Activated CD8-positive, alpha-beta T cell treated with anti-CD3 and anti-CD28 coated beads for 36 hours (primary cell): Measurements from ENCODE around the gene MYO5B. TPM values are rescaled to one million over a fixed set of nuclear protein-coding genes. Genes with fewer than 3 reads are reported as not detected.

Experiments
- ATAC-seq: fragments of 200-7000 bp; cut with Tn5 transposase; one replicate; pipeline ENCODE4 v1.10.0; 2021; ENCODE audit warnings: mild to moderate bottlenecking, moderate library complexity
- CTCF ChIA-PET: fragments of 350-600 bp; sonication (Branson Sonifier 250); formaldehyde crosslinking; loops from one replicate; lab custom pipeline; 2021; ENCODE audit warnings: antibody characterized with exemption; lab: Charles Lee
- POLR2A ChIA-PET: fragments of 350-600 bp; sonication (Branson Sonifier 250); formaldehyde crosslinking; loops from one replicate; lab custom pipeline; 2021; ENCODE audit warnings: antibody characterized with exemption; lab: Charles Lee
- DNase-seq: peaks from one replicate; pipeline ENCODE4 v3.0.0-alpha.2; 2020
- H3K27ac Mint-ChIP-seq: one replicate; pipeline ENCODE4 v1.8.0; 2021; ENCODE audit warnings: mild to moderate bottlenecking, mixed read lengths
- H3K27me3 Mint-ChIP-seq: one replicate; pipeline ENCODE4 v1.8.0; 2021; ENCODE audit warnings: mixed read lengths
- H3K36me3 Mint-ChIP-seq: one replicate; pipeline ENCODE4 v1.8.0; 2021; ENCODE audit warnings: low read depth, mixed read lengths
- H3K4me1 Mint-ChIP-seq: one replicate; pipeline ENCODE4 v1.8.0; 2021; ENCODE audit warnings: low read depth, mixed read lengths
- H3K4me3 Mint-ChIP-seq: one replicate; pipeline ENCODE4 v1.8.0; 2021; ENCODE audit warnings: mild to moderate bottlenecking, moderate library complexity, mixed read lengths
- H3K9me3 Mint-ChIP-seq: one replicate; pipeline ENCODE4 v1.8.0; 2021; ENCODE audit warnings: mixed read lengths
- intact Hi-C: fragments of 100-400 bp; cut with micrococcal nuclease; formaldehyde crosslinking; loops from one replicate; pipeline ENCODE4 v1.10.0; 2022
- total RNA-seq, 2 experiments: library from RNA; stranded (reverse); gene quantifications; one replicate each; pipeline ENCODE4 v1.2.3, GENCODE V29; 2021
- TF ChIP-seq, protein P1 (sequence below): fragments of 200-600 bp; IDR thresholded peaks from one replicate; pipeline ENCODE4 v1.8.0; 2022; ENCODE audit warnings: antibody characterized with exemption, mild to moderate bottlenecking

MYO5B gene
- total RNA-seq, 2 experiments from 2014 or later: 0.09 TPM; not detected in 1

DNA sequence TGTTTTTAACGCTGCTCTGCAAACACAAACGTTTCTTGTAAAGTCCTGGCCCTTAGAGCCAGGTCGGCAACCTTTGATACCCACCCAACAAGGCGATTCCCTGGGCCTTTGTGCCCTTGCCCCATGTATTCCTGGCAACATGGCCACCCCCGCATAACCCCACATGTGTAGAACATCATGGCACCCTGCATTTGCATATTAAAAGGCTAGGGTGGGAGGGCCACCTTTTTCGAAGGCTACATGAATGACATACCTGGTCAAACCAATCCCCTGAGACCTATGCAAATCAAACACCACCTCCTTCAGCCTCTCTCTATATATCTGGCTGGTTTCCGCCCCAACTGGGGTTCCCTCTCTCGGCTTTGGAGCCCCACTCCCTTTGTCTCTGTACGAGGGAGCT is 105.2 kb downstream of the MYO5B start:
- DNase-seq: no peak
- TF ChIP-seq, protein P1, sequence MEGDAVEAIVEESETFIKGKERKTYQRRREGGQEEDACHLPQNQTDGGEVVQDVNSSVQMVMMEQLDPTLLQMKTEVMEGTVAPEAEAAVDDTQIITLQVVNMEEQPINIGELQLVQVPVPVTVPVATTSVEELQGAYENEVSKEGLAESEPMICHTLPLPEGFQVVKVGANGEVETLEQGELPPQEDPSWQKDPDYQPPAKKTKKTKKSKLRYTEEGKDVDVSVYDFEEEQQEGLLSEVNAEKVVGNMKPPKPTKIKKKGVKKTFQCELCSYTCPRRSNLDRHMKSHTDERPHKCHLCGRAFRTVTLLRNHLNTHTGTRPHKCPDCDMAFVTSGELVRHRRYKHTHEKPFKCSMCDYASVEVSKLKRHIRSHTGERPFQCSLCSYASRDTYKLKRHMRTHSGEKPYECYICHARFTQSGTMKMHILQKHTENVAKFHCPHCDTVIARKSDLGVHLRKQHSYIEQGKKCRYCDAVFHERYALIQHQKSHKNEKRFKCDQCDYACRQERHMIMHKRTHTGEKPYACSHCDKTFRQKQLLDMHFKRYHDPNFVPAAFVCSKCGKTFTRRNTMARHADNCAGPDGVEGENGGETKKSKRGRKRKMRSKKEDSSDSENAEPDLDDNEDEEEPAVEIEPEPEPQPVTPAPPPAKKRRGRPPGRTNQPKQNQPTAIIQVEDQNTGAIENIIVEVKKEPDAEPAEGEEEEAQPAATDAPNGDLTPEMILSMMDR: no peak
- H3K27ac Mint-ChIP-seq: no peak overlapping the region
- ChIA-PET POLR2A (no interaction called here), CTCF (no interaction called here)
- intact Hi-C loops: no loop called here
- no peaks in the 10 kb centered on the region for H3K36me3 Mint-ChIP-seq
- no peak overlapping the region for H3K4me3 Mint-ChIP-seq
- ATAC-seq: no peak
- H3K27me3 Mint-ChIP-seq: peaks cover 10% of the 10 kb centered on the region
- no peaks in the 10 kb centered on the region for H3K9me3 Mint-ChIP-seq
- H3K4me1 Mint-ChIP-seq: no peaks in the 10 kb centered on the region

DNA sequence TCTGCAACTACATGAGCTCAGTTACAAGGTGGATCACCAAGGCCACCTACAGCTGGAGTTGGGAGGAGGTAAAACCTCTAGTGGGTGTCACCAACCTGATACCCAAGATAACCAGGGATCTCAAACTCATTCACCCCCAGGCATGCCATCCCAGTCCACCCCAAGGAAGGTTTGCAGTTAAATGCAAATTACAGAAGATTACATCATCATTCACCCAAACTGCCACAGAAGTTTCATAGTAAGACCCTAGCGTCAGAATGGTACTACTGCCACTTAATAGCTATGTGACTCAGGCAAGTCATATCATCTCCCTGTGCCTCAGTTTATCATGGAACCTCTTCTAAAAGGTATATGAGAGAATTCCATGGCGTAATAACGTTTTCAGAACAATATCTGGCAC is 111.2 kb downstream of the MYO5B start:
- H3K27ac Mint-ChIP-seq: no peak overlapping the region
- TF ChIP-seq, protein P1: no peak
- ATAC-seq (no peak), DNase-seq (no peak)
- CTCF ChIA-PET: no interaction called here
- intact Hi-C loops: no loop called here
- peaks cover 19% of the 10 kb centered on the region for H3K27me3 Mint-ChIP-seq
- POLR2A ChIA-PET: no interaction called here
- H3K36me3 Mint-ChIP-seq: no peaks in the 10 kb centered on the region
- H3K9me3 Mint-ChIP-seq: no peaks in the 10 kb centered on the region
- H3K4me1 Mint-ChIP-seq: no peaks in the 10 kb centered on the region
- H3K4me3 Mint-ChIP-seq: no peak overlapping the region

DNA sequence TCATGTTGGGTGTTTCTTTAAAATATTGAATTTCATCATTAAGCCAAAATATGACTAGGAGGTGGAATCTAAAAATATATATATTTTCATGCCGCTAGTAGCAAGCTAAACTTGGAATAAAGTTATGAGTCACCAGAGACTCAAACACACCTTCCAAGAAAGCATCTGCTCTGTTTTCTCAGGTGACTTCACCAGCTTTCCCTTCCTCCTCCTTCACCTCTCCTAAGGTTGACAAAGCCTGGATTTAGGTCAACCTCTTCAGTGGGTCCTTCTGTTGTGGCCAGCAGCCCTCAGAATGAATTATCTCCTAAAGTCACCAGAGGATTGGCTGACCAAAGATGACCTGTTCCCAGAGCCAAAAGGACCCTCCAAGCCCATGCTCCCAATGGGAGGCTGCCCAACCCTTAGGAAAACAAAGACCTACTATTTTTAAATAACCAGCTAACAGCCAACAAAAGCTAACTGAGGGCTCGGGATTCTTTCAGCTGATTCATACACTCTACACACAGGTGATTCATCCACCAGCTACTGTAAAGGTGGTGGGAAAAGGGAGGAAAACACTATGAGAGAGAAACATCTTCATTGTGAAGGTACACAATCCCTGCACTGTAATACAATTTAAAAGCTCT is 113.9 kb downstream of the MYO5B start:
- peaks cover 23% of the 10 kb centered on the region for H3K27me3 Mint-ChIP-seq
- DNase-seq: no peak
- no peak for ATAC-seq
- ChIA-PET CTCF (no interaction called here), POLR2A (interaction anchor here (0.6 kb wide), 1 partner anchor 261 kb away, joined by 3 read pairs; no protein-coding TSS in a partner anchor)
- H3K9me3 Mint-ChIP-seq: no peaks in the 10 kb centered on the region
- no peak overlapping the region for H3K4me3 Mint-ChIP-seq
- no peaks in the 10 kb centered on the region for H3K36me3 Mint-ChIP-seq
- H3K27ac Mint-ChIP-seq: no peak overlapping the region
- intact Hi-C loops: no loop called here
- no peaks in the 10 kb centered on the region for H3K4me1 Mint-ChIP-seq
- TF ChIP-seq, protein P1: no peak

DNA sequence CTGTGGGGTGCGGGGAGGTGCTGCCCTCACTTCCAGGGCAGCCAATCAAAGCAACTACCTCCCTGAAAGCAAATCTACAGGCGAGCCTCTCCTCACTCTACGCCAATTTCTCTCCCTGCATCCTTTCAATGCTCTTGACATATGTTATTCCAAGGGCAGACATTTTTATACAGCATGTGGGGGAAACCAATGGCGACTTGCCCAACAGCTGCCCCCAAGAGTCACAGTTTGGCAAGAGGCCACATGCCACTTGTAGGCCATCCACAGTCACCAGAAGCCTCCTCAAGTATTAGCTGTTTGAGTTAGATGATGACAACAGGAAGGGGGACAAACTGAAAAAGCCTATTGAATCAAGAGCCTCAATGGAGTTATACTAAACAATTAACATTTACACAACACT is 114.6 kb downstream of the MYO5B start:
- DNase-seq (no peak), ATAC-seq (no peak)
- TF ChIP-seq, protein P1: no peak
- ChIA-PET CTCF (no interaction called here), POLR2A (no interaction called here)
- Mint-ChIP-seq H3K27ac (no peak overlapping the region), H3K36me3 (no peaks in the 10 kb centered on the region), H3K4me1 (no peaks in the 10 kb centered on the region), H3K27me3 (peaks cover 23% of the 10 kb centered on the region), H3K9me3 (no peaks in the 10 kb centered on the region), H3K4me3 (no peak overlapping the region)
- intact Hi-C loops: no loop called here

DNA sequence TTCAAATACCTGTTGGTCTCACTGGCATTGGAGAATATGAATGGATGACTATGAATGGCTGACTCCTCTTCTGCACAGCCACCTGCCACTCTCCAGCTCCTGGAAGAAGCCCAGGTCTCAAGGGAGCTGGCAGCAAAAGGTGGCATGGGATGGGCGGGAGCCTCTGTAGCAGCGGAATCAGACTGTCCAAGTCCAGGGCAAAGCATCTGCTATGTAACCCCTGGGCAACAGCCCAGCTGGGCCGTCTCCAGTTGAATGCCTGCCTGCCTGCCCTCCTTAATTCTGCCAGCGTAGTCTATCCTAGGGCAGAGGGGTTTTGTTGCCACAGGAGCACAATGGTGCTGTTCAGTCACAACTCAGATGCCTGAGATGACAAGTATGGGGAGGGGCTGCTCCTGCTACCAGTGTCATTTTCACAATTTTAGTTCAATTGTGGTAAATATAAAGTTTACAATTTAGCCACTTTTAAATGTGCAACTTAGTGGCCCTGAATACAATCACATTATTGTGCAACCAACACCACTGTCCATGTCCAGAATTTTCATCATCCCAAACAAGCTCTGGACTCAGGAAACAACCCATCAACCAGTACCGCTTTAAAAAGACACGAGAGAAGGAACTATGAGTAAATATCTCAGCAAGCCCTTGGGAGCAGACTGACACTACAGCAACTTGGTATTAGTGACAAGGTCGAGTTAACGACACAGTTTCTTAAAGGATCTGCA is 115.2 kb downstream of the MYO5B start:
- H3K27ac Mint-ChIP-seq: no peak overlapping the region
- no peak for ATAC-seq
- peaks cover 24% of the 10 kb centered on the region for H3K27me3 Mint-ChIP-seq

More for the DNA sequence above, 115.2 kb downstream of the MYO5B start:
- TF ChIP-seq, protein P1: no peak
- Mint-ChIP-seq H3K4me1 (no peaks in the 10 kb centered on the region), H3K9me3 (no peaks in the 10 kb centered on the region), H3K36me3 (no peaks in the 10 kb centered on the region), H3K4me3 (no peak overlapping the region)
- POLR2A ChIA-PET: no interaction called here
- intact Hi-C loops: no loop called here
- CTCF ChIA-PET: no interaction called here
- DNase-seq: no peak
